Stomach (tissue), 4 donors: Measurements from ENCODE around the gene SLC4A1AP.

Experiments used
- EP300 ChIP-seq: sonication (generic); formaldehyde crosslinking; IDR thresholded peaks from one replicate; pipeline ENCODE4 v1.6.1; 2017; ENCODE audit warnings: antibody characterized with exemption
- TF ChIP-seq, protein P1 (sequence below), 7 experiments: fragments of 450-650 bp in 4 of 7; fragments of 200-600 bp in 3 of 7; sonication (generic) in 3 of 7; IDR thresholded peaks; one replicate each; pipeline ENCODE4 v1.5.1; 2016 to 2019; ENCODE audit warnings: antibody characterized with exemption in 7 of 7, control low read depth in 2 of 7, mild to moderate bottlenecking in 1 of 7

DNA sequence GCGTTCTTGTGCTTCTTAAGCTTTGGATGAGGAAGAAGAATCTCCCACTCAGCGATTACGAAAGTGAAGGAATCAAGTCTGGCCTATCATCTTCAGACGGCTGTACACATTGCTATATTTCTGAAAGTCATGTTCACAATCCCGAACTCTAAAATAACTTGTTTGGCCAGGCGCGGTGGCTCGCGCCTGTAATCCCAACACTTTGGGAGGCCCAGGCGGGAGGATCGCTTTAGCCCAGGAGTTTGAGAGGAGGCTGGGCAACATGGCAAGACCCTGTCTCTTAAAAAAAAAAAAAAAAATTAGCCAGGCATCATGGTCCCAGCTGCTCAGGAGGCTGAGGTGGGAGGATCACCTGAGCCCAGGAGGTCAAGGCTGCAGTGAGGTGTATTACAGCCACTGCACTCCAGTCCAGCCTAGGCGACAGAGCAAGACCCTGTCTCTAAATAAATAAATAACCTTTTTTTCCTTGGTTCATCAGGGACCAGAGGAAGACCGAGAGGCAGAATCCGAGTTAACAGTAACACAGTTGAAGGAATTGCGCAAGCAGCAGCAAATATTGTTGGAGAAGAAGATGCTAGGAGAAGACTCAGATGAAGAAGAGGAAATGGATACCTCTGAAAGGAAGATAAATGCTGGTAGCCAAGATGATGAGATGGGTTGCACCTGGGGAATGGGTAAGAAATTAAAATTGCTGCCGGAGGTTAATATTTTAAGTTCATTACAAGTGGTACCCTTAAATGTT is 1.1 kb downstream of the SLC4A1AP start:
- TF ChIP-seq, protein P1, sequence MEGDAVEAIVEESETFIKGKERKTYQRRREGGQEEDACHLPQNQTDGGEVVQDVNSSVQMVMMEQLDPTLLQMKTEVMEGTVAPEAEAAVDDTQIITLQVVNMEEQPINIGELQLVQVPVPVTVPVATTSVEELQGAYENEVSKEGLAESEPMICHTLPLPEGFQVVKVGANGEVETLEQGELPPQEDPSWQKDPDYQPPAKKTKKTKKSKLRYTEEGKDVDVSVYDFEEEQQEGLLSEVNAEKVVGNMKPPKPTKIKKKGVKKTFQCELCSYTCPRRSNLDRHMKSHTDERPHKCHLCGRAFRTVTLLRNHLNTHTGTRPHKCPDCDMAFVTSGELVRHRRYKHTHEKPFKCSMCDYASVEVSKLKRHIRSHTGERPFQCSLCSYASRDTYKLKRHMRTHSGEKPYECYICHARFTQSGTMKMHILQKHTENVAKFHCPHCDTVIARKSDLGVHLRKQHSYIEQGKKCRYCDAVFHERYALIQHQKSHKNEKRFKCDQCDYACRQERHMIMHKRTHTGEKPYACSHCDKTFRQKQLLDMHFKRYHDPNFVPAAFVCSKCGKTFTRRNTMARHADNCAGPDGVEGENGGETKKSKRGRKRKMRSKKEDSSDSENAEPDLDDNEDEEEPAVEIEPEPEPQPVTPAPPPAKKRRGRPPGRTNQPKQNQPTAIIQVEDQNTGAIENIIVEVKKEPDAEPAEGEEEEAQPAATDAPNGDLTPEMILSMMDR (IDR thresholded peaks at IDR 0.05) = no peak
- TF ChIP-seq EP300 = no peak
